GM21423 (cell line): Measurements from ENCODE around the gene PHACTR3.
"Not testable (repeated sequence)": the region's sequence is repeated elsewhere in the genome, so short reads cannot be mapped to it uniquely, and the experiment has no call there.

Experiments
- ATAC-seq: cut with Tn5 transposase; IDR thresholded peaks from one replicate; pipeline ENCODE4 v1.9.1; 2021; ENCODE audit warnings: mild to moderate bottlenecking, moderate library complexity; ENCODE audit not compliant: unreplicated experiment

PHACTR3 gene

GRCh38 chr20:59618585-59618984 lies 14.2 kb downstream of the PHACTR3 start:
- not testable (repeated sequence) for ATAC-seq

DNA sequence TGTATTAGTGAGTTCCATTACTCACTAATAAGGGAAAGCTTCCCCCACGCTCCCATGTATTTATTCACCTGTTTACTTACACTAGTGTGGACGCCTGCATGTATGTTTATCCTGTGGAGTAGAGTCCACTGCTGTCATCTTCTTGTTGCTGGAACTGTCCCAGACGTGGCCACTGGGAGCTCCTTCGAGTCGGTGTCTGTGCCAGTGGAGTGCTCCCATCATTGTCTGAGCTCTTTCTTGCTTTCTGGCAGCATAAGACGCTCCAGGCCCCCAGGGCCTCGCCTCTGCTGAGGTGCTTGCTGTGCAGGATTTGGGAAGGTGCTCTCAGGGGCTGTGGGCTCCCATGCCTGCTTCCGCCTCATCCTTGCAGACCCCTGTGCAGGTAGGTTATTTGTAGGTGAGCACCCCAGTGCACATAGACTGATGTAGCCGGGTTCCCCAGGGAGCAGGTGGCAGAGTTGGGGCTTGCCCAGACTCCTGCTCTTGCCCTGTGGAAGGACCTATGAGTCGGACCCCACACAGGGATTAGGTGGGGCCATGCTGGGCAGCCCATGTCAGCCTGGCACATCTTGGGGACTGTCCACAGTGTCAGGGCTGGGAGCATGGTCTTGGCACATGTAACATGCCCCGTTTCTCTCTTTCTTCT lies 16.6 kb downstream of the PHACTR3 start:
- no peak for ATAC-seq

- ATAC-seq = no peak
Observed at GRCh38 chr20:59622496-59622895, 18.2 kb downstream of the PHACTR3 start.

DNA sequence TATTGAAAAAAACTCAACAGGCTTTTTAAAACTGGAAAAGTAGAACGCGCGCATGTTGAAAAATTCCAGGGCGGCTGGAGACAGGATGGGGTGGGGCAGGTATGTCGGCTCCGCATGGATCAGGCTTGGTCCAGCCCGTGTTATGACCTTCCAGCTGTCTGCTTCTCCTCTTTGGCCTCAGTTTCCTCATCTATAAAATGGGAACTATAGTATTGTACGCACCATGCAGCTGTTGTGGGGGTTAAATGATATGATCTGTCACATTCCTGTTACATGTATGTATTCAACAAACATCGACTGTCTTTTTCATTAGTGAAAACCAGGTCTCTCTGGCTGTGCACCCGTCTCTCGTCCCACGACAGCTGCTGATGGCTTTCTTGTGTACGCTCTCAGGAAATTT lies 18.8 kb downstream of the PHACTR3 start:
- no peak for ATAC-seq

GRCh38 chr20:59623583-59623982 lies 19.2 kb downstream of the PHACTR3 start:
- ATAC-seq = no peak

- no peak for ATAC-seq
Observed at GRCh38 chr20:59624401-59624800, 20.1 kb downstream of the PHACTR3 start.

DNA sequence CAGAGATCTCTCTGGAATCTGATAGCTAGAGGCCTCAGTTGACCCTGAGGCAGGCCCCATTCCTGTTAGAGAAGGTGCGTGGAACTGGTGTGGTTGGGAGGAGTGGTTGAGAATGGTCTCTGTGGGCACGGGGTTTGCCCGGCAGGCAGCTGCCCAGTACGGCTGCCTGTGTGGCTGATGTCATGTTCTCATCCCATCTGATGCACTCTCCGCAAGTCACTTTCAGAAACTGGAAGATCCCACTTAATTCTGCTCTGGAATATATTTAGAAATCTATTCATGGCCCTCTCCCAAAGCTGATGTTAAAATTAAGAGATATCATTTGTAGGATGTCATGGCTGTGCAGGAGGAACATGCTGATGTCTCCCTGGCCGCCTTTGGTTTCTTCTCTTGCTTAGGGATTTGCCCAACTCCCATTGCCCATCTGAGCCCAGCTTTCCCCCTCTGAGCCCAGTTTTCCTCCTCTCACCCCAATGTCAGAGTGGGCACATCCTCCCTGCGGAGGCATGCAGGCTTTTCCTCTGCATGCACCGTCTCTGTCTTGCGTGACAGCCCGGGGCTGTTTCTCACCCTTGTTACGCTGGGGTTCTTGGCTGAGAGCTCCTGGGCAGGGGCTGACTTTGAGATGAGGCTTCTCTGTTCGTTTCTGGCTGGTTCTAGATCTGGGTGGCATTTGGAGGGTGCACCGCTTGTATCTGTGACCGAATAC lies 21.0 kb downstream of the PHACTR3 start:
- ATAC-seq = no peak

GRCh38 chr20:59627298-59627697 lies 23.0 kb downstream of the PHACTR3 start:
- no peak for ATAC-seq

DNA sequence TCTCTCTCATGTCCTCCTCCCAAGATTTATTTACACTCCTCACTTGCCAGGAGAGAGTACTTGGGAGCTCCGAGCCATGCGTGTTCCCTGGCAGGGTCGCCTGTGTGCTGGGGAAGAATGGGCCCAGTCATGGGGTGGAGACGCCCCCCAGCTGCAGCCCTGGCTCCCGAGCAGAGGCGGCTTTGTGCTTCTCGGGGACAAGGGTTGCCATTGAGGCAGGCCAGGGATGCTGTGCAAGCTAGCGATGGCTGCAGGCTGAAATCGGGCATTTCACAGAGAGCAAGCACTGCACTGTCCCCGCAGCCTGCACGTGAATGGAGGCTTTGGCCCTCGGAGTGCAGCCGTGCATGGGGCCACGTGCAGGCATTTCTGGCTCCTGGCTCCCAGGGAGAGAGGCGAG lies 23.8 kb downstream of the PHACTR3 start:
- no peak for ATAC-seq

DNA sequence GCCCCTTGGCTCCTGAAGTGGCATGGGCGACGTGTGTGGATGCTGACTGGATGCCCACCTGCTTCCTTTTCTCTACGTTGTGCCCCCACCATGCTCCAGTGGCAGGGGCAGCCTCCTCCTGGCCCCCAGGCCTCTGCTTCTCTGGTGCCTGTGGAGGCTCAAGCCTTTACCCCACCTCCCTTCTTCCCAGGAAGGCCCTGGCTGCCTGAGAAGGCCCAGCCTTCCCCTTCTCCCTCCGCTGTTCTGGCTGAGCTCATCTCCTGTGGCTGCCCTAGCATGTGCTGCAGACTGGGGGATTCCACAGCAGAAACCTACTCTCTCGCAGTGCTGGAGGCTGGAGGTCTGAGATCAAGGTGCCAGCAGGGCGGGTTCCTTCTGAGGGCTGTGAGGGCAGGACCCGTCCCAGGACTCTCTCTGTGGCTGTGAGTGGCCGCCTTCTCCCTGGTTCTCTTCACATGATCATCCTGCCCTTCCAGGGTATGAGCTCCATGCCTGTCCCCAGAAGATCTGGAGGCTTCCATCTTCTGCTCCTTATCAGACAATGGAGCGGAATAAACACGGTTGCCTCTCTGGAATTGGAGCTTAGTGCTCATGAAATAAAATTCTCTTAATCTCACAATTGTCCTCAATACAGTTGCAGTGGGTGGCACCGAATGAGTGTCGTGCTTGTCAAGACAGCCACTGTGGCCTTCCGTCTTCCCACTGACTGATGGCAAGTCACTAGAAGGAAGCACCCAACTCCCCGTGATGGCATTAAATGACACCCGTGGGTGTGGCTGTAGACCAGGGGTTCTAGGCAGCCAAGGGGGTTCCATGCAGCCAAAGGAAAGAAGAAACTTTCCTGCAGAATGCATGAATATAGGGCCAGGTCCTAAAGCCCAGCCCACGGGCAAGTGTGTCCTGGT lies 25.1 kb downstream of the PHACTR3 start:
- no peak for ATAC-seq

- ATAC-seq = no peak
Observed at GRCh38 chr20:59630526-59630925, 26.2 kb downstream of the PHACTR3 start.

DNA sequence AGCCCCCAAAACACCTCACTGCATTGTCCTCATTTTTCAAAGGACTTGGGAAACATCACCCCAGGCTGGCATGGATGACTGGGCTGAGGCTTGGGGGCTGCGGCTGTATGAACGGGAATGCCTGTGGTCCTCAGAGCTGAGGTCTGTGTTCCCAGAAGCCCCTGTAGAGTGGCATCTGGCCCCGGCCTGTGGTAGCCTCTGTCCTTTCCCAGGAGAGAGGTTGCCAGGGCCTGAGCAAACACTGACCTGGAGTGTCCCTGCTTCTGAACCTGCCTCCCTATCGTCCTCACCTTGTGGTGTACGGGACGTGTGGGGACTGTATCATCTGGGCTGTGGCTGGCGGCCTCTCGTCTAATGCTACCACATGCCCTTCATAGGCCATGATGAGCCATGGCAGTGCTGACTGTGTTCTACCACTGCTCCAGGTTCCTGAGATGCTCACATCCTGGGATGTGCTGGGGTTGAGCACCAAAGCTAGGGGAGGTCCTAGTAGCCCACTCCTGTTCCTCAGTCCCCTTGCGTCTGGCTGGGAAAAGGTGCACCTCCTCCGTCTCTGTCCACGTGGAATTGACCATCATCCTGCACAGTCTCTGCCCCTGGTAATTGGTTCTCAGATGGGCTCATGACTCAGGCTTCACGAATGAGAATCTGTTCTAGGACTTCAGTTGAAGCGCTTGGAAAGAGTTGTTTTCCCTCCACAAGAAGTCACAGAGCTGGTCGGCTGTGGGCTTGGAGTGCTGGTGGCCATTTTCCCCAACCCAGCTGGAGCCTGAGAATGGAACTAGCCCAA lies 27.6 kb downstream of the PHACTR3 start:
- ATAC-seq = no peak

- ATAC-seq = no peak
Observed at GRCh38 chr20:59632541-59633113, 28.3 kb downstream of the PHACTR3 start.

GRCh38 chr20:59633656-59634251 lies 29.4 kb downstream of the PHACTR3 start:
- ATAC-seq = no peak

- no peak for ATAC-seq
Observed at GRCh38 chr20:59634435-59635005, 30.2 kb downstream of the PHACTR3 start.

DNA sequence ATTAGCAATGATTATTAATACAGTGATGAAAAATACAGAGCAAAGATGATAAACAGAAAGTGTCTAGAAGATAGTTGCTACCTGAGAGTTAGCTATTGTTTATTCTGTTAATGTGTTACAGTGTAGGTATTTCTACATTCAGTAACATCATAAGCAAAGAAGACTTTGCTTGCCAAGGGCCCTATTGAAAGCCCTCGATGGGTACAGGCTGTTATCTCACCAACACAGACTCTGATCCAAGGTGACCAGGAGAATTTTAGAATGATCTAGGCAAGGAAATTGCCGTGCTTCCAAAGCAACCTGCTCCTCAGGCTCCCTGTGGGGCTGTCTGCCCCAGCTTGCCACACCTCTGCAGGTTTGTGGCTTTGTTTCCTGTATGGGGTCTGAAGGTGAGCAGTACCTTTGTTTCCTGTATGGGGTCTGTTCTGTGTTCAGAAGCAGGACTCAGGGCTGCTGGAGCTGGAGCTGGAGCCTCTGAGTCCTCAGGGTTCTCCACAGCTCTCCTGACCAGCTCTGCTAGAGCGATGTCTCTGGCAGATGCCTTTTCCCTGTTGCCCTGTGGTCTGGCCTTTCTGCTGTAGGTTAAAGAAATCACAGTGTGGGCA lies 32.5 kb downstream of the PHACTR3 start:
- no peak for ATAC-seq

GRCh38 chr20:59640267-59640666 lies 35.9 kb downstream of the PHACTR3 start:
- no peak for ATAC-seq

DNA sequence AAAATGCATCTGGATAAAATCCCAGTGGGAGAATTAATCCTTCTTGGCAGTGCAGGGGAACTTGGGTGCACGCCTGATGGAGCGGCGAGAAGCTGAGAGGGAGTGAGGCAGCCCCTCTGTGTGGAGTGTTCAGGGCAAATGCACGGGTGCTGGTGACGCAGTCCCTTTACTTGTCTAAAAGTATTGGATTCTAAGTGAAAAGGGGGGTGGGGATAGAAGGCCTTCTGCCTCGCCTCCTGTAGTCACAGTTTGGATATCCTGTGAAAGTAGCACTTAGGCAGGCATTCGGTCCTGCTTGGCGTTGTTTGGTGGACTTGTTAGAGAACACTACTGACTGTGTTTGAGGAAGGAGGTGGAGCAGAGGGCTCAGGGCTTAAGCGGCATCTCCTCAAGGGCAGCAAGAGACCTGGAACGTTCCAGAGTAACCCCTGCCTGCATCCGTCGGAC lies 39.3 kb downstream of the PHACTR3 start:
- no peak for ATAC-seq

GRCh38 chr20:59644371-59644939 lies 40.1 kb downstream of the PHACTR3 start:
- no peak for ATAC-seq
